ENCODE measurements around the gene P2RY6. TPM values are rescaled to one million over a fixed set of nuclear protein-coding genes. Genes with fewer than 3 reads are reported as not detected.

P2RY6 gene
- total and polyA plus RNA-seq, 2 of the 8 experiments (the other 6 are each of a cell fraction or from before 2014, with no cell fraction given): 0.15 TPM; not detected in 1

- CTCF ChIA-PET (ENCODE audit: partially characterized antibody): interaction anchor here (1.6 to 25.1 kb wide), 6 partner anchors 6 to 33 kb away, joined by 4 to 383 read pairs (median 246); partner anchors contain the start of gene ARHGEF17
- no peak overlapping the region for H3K23ac ChIP-seq (ENCODE audit: insufficient read length)
- peaks cover 12 to 16% of the 10 kb centered on the region in 2 experiments for H4K20me1 ChIP-seq (replicated peaks in 1 of 2; ENCODE audit: control insufficient read depth in 1 of 2, insufficient read depth in 2 of 2, low read length in 2 of 2)
- no peaks in the 10 kb centered on the region for H3K36me3 ChIP-seq (ENCODE audit: control insufficient read depth in 2 of 4, insufficient read depth in 4 of 4, low read length in 3 of 4)
- no peak overlapping the region for H3K27ac ChIP-seq (ENCODE audit: low read depth, low read length)
- no peak overlapping the region for H3K4ac ChIP-seq (replicated peaks; ENCODE audit: insufficient read length, low read depth, low read length)
- no peak overlapping the region for H2BK15ac ChIP-seq (ENCODE audit: low read length)
- POLR2A ChIA-PET (ENCODE audit: partially characterized antibody): interaction anchor here (2.0 kb wide), 1 partner anchor 29 kb away, joined by 5 read pairs; no protein-coding TSS in a partner anchor
- H3K79me1 ChIP-seq (ENCODE audit: low read depth, low read length): peaks cover 8% of the 10 kb centered on the region
- DNase-seq (ENCODE audit: low read depth in 1 of 2, low spot score in 2 of 2) (no peak), FAIRE-seq (no peak)
- no peak overlapping the region for H3K4me2 ChIP-seq (ENCODE audit: insufficient read depth in 1 of 2, low read depth in 2 of 2, low read length in 2 of 2)
- no peak overlapping the region for H2BK120ac ChIP-seq (replicated peaks; ENCODE audit: low read depth, low read length)
- H2AK5ac ChIP-seq (ENCODE audit: low read depth, low read length): no peak overlapping the region
- H3K9me3 ChIP-seq (ENCODE audit: insufficient read depth in 2 of 2, low read depth in 1 of 2, low read length in 1 of 2): no peaks in the 10 kb centered on the region
- H3K18ac ChIP-seq (ENCODE audit: extremely low read depth, low read length): no peak overlapping the region
- H4K91ac ChIP-seq (replicated peaks; ENCODE audit: insufficient read length, low read length): no peak overlapping the region
- no peaks in the 10 kb centered on the region for H3K79me2 ChIP-seq (ENCODE audit: control insufficient read depth in 1 of 2, insufficient read depth in 2 of 2, low read length in 2 of 2)
- H3K23me2 ChIP-seq (ENCODE audit: low read depth, low read length): no peaks in the 10 kb centered on the region
- no peak overlapping the region for H3K4me3 ChIP-seq (ENCODE audit: extremely low read depth in 1 of 4, insufficient read depth in 2 of 4, low read depth in 3 of 4, low read length in 4 of 4)
- TF ChIP-seq NRF1 (IDR thresholded peaks at IDR 0.05; ENCODE audit: low read depth, low read length) (no peak), SRF (IDR thresholded peaks at IDR 0.05; ENCODE audit: low read depth, low read length) (no peak), MAX (IDR thresholded peaks at IDR 0.05) (no peak), ATF3 (IDR thresholded peaks at IDR 0.05; ENCODE audit: insufficient read depth, low read depth, low read length) (no peak), ZNF274 (IDR thresholded peaks at IDR 0.05; ENCODE audit: borderline replicate concordance, extremely low read depth, low read length) (no peak), FOSL1 (IDR thresholded peaks at IDR 0.05; ENCODE audit: insufficient read depth, low read depth, low read length) (no peak), SP4 (IDR thresholded peaks at IDR 0.05; ENCODE audit: low read length) (no peak)
- no peak overlapping the region for H3K56ac ChIP-seq (replicated peaks; ENCODE audit: insufficient read length, low read depth, low read length)
- 90% methylated on average over 8 of the region's 8 CpGs; no CpG with 5 or more reads in 1 of the 2 experiments for WGBS, 2 experiments (ENCODE audit: extremely low coverage in 1 of 2, insufficient coverage in 1 of 2, insufficient read length in 1 of 2, insufficient replicate concordance in 2 of 2, low coverage in 1 of 2, low lambda C conversion rate in 2 of 2, missing lambda C conversion rate in 1 of 2)
- H2BK12ac ChIP-seq (ENCODE audit: low read depth, low read length): no peak overlapping the region
- peaks cover 0 to 4% (median 0%) of the 10 kb centered on the region in 4 experiments; a peak in 3 of 7 replicates for H3K27me3 ChIP-seq (replicated peaks in 1 of 4; ENCODE audit: control insufficient read depth in 3 of 4, extremely low read depth in 1 of 4, insufficient read depth in 3 of 4, low read length in 3 of 4)
- no peak overlapping the region for H2BK20ac ChIP-seq (ENCODE audit: low read length)
- no peak overlapping the region for H3K9ac ChIP-seq (replicated peaks in 1 of 4; ENCODE audit: extremely low read depth in 1 of 4, low read depth in 3 of 4, low read length in 3 of 4)
- no peak overlapping the region for H3K14ac ChIP-seq (ENCODE audit: insufficient read length)
- no peak overlapping the region for H2BK5ac ChIP-seq (ENCODE audit: low read depth, low read length)
- H4K5ac ChIP-seq (ENCODE audit: insufficient read length, low read depth, low read length): no peak overlapping the region
- peaks cover 10 to 28% (median 17%) of the 10 kb centered on the region in 4 experiments for H3K4me1 ChIP-seq (replicated peaks in 1 of 4; ENCODE audit: control insufficient read depth in 3 of 4, insufficient read depth in 4 of 4, low read length in 3 of 4)
- H2AFZ ChIP-seq (ENCODE audit: low read length): no peak overlapping the region
- H4K8ac ChIP-seq (ENCODE audit: extremely low read depth, insufficient read depth, low read length): no peak overlapping the region
These were observed 46.4 kb downstream of the P2RY6 start for GRCh38 chr11:73318501-73319011.

Measured in H1 (cell line).